Bronchial epithelial cell (primary cell): Measurements from ENCODE around the gene TMTC2. TPM values are rescaled to one million over a fixed set of nuclear protein-coding genes. Genes with fewer than 3 reads are reported as not detected.

Experiments
- DNase-seq: peaks from one replicate; pipeline ENCODE4 v3.0.0-alpha.2; 2010; ENCODE audit warnings: low read depth
- FAIRE-seq: peaks from 2 replicates; lab custom pipeline; 2011; peaks lifted over from hg19 to GRCh38; lab: Jason Lieb, UNC
- H3K27me3 ChIP-seq: 2 replicates; pipeline ENCODE4 v1.5.1; 2011; ENCODE audit warnings: low read length; ENCODE audit not compliant: control insufficient read depth, insufficient read depth
- H3K36me3 ChIP-seq: 2 replicates; pipeline ENCODE4 v1.5.1; 2011; ENCODE audit warnings: low read length; ENCODE audit not compliant: control insufficient read depth, insufficient read depth
- H3K4me3 ChIP-seq: 2 replicates; pipeline ENCODE4 v1.5.1; 2011; ENCODE audit warnings: mild to moderate bottlenecking, low read depth, low read length, control low read depth
- total RNA-seq: library from RNA; depleted of rRNA; stranded (reverse); fragments of >200 nt; gene quantifications from 2 replicates; pipeline ENCODE4 v1.2.1, GENCODE V29; 2014
- TF ChIP-seq, protein P1 (sequence below): IDR thresholded peaks from 2 replicates; pipeline ENCODE4 v1.5.1; 2011; ENCODE audit warnings: mild to moderate bottlenecking, moderate library complexity, low read length, control low read depth, inconsistent platforms; ENCODE audit not compliant: insufficient read depth, severe bottlenecking

The TMTC2 gene
- total RNA-seq, 1 donor from 2014 or later = 10.5 TPM

DNA sequence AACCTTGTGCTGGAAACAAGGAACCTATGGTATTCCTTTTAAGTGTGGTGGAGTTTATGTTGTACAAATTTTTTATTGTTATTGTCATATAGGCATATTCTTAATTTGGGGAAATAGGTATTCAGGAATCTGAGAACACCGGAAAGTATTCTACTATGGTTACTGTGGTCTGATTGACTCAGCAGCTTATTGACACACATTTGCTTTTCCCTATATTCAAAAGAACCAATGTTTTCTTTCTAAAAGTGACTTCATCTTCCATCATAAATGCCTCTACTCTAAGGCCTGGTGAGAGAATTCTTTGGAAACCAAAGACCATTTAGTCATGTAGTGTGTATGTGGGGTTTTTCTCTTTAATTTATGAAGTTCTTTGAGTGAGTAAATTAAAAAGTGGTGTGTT is 474.8 kb downstream of the TMTC2 start:
- Histone ChIP-seq H3K4me3 (no peak overlapping the region), H3K36me3 (no peaks in the 10 kb centered on the region), H3K27me3 (no peaks in the 10 kb centered on the region)
- TF ChIP-seq, protein P1, sequence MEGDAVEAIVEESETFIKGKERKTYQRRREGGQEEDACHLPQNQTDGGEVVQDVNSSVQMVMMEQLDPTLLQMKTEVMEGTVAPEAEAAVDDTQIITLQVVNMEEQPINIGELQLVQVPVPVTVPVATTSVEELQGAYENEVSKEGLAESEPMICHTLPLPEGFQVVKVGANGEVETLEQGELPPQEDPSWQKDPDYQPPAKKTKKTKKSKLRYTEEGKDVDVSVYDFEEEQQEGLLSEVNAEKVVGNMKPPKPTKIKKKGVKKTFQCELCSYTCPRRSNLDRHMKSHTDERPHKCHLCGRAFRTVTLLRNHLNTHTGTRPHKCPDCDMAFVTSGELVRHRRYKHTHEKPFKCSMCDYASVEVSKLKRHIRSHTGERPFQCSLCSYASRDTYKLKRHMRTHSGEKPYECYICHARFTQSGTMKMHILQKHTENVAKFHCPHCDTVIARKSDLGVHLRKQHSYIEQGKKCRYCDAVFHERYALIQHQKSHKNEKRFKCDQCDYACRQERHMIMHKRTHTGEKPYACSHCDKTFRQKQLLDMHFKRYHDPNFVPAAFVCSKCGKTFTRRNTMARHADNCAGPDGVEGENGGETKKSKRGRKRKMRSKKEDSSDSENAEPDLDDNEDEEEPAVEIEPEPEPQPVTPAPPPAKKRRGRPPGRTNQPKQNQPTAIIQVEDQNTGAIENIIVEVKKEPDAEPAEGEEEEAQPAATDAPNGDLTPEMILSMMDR = no peak
- FAIRE-seq = no peak
- peak; percentile 70 for DNase-seq

DNA sequence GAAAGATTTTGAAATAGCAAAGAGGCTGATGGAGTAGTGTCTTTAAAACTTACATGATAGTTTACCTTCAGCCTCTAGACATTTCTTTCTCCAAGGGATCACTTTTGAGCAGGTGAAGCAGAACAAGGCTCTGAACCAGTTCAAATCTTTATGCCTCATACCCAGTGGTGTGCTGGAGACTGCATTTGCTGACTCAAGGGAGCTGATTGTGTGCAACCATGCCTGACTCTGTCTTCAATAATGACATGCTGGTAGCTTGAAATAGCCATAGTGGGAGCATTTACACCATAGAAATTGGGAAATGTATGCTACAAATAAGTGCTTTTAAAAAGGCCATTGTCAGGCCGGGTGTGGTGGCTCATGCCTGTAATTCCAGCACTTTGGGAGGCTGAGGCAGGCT is 482.0 kb downstream of the TMTC2 start:
- Histone ChIP-seq H3K36me3 (no peaks in the 10 kb centered on the region), H3K4me3 (no peak overlapping the region), H3K27me3 (no peaks in the 10 kb centered on the region)
- DNase-seq (no peak), FAIRE-seq (no peak)
- TF ChIP-seq, protein P1 = no peak

DNA sequence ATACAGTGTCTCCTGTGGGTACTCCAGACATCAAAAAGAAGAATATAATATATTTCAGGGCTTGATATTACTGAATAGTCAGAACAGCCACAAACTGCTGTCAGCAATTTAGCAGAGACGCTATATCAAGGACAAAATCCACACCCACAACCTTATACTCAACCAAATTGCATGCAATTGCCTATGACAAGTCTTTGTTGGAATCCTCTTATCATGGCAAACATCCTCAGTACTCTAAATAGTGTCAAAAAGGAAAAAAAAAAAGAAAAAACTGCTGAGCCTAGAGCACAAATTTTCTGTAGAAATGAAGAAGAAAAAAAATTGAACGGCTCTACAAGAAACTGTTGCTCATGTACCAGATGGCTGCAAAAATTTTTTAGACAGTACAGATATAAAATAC is 485.7 kb downstream of the TMTC2 start:
- DNase-seq = no peak
- Histone ChIP-seq H3K36me3 (no peaks in the 10 kb centered on the region), H3K27me3 (no peaks in the 10 kb centered on the region), H3K4me3 (no peak overlapping the region)
- no peak for FAIRE-seq
- TF ChIP-seq, protein P1 = no peak

DNA sequence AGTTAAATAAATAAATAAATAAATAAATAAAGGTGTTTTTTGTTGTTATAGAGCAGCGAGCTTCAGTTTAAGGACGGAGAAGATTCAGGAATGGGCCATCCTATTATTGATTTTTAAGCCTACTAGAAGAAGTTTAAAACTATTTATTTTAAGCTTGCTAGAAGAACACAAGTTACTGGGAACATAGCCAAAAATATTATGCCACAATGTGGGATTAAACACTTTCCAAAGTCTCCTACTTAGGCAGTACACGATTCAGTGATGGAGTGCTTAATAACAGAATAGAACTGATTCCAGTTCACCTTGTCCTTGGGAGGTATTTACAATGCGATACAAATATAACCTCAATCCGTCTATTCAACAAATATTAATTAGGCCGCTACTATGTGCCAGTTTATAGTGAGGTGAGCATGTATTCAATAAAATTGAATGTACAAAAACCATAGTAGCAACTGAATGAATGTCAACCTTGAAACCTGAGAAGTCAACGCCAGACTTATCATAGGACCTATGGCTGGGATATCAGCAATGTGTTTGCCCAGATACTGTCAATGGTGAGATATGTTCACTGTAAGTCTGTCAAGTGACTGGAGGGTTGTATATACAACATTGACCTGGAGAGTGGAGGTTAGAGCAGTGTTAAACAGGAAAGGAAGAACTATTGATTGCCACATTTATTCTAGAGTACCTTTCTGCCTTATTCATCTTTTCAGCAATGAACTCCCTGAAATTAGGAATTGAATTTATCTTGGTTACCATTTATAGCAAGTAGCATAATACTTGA is 486.4 kb downstream of the TMTC2 start:
- Histone ChIP-seq H3K4me3 (no peak overlapping the region), H3K36me3 (no peaks in the 10 kb centered on the region), H3K27me3 (no peaks in the 10 kb centered on the region)
- no peak for FAIRE-seq
- TF ChIP-seq, protein P1 = no peak
- no peak for DNase-seq

DNA sequence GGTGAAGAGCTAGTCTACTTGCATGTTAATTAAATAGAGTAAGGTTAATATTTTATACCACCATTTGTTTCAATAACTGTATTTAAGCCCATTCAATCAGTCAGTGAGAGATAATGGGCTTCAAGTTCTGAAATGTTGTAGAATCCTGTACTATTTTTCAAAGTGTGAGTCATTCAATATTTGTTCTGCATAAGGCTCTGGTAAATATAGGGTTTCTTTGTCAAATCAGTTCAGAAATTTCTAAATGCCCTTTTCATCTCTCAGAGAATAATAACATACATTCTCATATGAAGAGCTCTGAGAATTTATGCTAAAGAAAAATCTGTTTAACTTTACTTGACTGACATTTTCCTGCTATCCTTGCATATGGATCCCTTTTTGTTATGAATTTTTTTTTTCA is 493.3 kb downstream of the TMTC2 start:
- Histone ChIP-seq H3K4me3 (no peak overlapping the region), H3K27me3 (no peaks in the 10 kb centered on the region), H3K36me3 (no peaks in the 10 kb centered on the region)
- no peak for DNase-seq
- FAIRE-seq = no peak
- TF ChIP-seq, protein P1 = no peak

DNA sequence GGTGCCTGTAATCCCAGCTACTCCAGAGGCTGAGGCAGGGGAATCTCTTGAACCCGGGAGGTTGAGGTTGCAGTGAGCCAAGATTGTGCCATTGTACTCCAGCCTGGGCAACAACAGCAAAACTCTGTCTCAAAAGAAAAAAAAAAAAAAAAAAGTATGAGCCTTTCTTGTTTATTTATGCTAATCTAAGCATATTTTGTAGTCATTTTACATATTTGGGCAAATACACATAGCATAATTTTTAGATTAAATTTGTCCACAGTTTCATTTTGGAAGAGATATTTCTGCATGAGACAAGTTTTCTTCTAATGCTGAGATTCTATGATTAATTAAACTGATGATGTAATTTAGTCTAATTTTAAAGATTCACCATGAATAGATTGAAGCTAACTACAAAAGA is 494.4 kb downstream of the TMTC2 start:
- DNase-seq (no peak), FAIRE-seq (no peak)
- Histone ChIP-seq H3K36me3 (no peaks in the 10 kb centered on the region), H3K4me3 (no peak overlapping the region), H3K27me3 (no peaks in the 10 kb centered on the region)
- TF ChIP-seq, protein P1 = no peak
